RKO (cell line): Measurements from ENCODE around the gene PTPRD.
"Not testable (repeated sequence)": the region's sequence is repeated elsewhere in the genome, so short reads cannot be mapped to it uniquely, and the experiment has no call there.

ENCODE experiments used
- DNase-seq: peaks from one replicate; pipeline ENCODE4 v3.0.0-alpha.2; 2016; ENCODE audit warnings: low spot score

Gene PTPRD

DNA sequence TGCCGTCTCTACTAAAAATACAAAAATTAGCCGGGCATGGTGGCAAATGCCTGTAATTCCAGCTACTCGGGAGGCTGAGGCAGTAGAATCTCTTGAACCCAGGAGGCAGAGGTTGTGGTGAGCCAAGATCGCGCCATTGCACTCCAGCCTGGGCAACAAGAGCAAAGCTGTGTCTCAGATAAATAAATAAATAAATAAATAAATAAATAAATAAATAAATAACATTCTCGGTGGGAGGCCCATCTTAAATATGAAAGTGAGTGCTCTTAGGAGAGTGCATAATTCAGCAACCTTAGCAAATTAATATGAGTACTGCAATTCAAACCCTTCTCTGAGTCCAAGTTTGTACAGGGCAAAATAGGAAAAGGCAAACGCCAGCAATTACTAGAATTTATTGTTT, 1302.1 kb downstream of the PTPRD start:
- not testable (repeated sequence) for DNase-seq

DNA sequence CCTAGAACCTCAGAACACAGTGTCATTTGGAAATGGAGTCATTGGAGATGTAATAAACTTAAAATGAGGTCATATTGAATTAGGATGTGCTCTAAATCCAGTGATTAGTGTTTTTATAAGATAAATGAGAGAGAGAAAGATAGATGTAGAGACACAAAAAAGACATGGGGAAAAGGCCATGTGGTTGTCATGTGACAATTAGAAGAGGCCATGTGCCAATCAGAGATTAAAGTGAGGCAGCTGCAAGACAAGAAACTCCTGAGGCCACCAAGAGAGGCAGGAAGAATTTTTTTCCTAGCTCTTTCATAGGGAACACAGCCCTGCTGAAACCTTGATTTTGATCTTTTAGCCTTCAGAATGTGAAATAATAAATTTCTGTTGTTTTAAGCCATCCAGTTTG, 1307.2 kb downstream of the PTPRD start:
- no peak for DNase-seq

DNA sequence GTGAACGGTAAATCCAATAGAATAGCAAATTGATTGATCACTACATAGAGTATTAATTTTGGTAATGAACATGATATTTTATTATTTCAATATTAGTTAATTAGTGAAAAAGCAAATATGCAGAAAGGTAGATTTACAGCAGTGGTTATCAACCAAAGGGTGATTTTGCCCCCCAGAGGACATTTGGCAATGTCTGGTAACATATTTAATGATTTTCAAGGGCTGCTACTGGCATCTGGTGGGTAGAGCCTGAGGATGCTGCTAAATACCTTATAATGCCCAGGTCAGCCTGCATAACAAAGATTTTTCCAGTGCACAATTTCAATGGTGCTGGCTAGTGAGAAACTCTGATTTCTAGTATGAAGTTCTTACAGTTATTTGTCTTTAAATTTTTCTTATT, 1313.7 kb downstream of the PTPRD start:
- DNase-seq = no peak

DNA sequence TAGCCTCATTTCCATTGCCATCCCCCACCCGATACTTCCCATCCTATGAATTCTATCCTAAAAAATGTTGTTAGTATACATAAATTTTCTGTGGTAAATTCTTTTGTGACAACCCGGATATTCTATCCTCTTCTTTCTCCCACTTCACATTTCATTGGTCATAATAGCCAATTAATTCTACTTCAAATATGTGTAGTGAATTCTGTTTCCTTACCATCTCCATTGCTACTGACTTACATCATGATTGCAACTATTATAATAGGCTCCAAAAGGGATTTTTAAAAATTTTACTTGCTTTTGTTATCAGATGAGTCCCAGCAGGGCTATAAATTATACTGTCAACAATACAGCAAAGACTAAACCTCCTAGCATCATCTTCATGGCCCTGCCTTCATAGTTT, 1326.8 kb downstream of the PTPRD start:
- no peak for DNase-seq

DNA sequence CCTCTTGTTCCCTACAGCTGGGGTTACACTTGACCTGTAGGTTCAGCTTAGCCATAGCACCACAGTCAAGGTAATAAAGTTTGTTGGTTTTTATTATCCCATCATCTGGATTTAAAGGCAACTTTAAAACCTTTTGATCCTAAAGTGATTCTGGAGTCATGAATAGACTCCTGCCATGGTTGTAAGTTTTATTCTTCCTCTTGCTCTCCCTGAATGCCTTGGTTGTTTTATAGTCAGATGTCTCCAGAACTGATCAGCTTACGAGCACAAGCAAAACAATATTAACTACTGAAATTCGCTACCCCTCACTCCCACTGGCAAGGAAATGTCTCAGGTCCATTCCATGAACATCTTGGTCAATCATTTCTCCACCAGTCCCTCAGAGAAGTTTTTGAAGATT, 1328.6 kb downstream of the PTPRD start:
- no peak for DNase-seq

DNA sequence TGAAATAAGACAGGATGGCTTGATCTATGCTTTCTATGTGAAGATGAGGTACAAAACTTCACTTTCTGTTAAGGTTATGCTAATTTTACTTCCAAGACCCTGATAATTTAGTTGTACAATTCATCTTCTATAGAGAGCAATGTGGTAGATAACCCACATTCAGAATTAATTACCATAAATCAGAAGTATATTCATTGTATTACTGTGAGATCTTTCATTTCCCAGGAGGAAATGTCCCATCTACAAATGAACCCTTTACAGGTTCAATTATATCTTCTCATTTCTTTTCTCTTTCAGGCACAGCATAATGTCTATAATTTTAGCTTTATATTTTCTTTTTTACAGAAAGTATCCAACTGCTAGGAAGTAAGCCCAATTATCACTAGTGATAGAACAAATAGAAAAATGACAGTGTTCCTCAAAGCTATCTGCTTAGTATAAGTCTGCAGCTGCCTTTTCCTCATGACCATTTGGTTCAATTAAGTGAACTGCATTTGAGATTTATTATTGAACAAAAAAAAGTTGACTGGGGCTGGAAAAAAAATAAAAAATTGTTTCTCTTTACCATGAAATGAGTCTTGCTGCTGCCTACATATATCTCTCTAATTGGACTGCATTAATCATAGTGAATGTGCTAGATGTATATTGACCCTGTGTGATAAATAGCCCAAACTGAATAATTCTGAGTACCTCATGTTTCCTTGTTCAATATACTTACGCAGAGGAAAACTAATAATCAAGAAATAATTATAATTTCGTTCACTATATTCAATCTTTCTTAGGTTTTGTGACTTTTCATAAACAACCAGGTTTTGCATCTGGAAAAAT, 1329.4 kb downstream of the PTPRD start:
- no peak for DNase-seq

DNA sequence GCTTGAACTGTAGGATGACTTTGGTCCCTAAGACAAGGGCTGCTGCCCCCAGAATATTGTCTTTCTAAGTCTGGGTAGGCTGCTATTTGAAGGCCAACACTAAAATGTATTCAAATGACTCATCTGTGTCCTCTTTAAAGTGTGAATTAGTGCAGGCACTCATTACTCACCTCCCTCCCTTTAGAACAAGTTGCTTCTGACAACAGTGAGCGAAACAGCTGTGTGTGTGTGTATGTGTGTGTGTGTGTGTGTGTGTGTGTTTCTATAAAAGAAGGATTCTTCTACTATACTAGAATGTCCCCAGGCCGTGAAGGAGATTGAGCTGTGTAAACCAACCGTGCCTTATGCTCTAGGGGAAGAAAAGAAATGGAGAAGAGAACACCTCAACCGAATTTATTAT, 1337.2 kb downstream of the PTPRD start:
- no peak for DNase-seq

DNA sequence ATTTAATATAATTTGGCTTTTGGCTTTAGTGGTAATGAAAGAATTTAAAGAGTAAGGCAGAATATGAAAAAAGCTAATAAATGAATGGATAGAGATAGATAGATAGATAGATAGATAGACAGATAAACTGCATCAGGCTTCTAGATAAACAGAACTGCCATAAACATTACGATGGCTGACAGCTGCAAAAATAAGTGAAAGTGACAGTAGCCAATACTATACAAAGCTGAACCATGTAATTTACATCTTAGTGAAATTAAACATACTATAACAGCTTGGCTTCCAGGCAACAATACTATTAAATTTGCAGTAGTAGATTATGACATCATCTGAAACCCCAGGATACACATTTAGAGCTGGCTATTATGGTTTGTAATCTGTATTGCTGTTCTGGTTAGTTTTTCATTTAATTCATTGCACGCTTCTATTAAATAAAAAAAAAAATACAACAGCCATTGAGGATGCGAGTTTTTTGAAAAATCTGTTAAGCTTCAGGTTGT, 1354.8 kb downstream of the PTPRD start:
- DNase-seq = no peak

DNA sequence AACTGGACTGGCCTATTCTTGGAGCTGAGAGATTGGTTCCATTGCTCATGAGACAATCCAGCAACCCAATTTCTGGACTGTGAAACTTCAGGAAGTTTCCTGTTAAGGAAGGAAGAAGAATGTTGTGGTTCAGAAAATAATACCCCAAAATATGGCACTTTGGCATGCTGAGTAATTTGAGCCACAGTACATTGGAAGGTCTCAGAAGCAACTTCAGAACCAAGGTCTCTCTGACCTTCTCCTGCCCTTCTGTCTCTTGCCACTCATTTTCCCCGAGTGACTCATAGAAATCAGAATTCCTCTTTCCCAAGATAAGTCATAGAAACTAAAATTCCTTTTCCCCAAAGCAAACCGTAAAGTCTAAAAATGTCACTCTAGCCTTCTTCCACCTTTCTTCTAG, 1366.1 kb downstream of the PTPRD start:
- DNase-seq = no peak

DNA sequence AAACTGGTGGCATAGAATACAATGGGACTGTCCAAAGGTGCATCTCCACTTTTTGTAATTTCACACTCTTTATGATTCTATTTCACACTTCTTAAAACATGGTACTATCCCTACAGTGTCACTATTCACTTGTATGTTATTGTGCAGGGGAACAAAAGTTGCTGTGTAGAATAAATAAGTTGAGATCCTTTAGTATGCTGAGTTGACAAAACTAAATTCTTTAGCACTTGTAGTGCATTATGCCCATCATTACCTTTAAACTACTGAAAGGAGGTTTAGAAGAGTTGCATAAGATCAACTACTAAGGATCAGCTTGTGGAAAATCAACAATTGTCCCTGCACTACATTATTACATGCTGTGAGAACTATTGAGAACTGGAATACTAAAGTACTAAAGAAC, 1380.9 kb downstream of the PTPRD start:
- DNase-seq = no peak

DNA sequence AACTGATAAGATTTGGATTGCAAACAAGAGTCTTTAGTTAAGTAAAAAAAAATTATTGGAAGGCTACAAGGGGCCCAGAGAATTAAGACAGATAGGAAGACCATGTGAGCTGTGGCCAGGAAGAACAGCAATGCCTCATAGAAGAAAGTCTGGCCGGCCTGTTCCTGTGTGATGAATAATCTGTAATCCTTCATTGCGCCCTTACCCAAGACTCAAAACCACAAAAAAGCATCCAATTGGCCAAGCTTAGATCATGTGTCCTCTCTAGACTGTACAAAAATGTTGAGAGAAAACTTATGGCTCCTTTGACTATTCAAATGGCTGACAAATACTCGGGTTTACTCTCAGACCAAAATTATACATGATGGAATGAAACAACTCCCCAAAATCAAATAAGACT, 1383.5 kb downstream of the PTPRD start:
- no peak for DNase-seq

DNA sequence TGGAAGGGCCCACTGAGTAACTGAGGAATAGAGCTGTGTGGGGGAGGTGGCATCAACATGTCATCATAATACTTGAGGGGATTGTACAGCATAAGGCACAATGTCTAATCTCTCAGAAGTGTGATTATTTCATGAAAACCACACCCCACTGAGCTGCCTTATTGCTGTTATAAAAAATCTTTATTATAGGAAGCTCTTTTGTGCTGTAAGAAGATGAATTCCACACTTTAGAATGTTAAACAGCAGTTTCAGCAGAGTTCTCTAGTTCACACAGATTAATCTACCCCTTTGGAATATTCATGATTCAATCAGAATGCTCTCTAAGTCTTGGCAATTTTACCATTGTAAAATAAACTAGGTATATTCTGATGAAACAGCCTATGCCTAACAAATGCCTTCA, 1389.6 kb downstream of the PTPRD start:
- no peak for DNase-seq

DNA sequence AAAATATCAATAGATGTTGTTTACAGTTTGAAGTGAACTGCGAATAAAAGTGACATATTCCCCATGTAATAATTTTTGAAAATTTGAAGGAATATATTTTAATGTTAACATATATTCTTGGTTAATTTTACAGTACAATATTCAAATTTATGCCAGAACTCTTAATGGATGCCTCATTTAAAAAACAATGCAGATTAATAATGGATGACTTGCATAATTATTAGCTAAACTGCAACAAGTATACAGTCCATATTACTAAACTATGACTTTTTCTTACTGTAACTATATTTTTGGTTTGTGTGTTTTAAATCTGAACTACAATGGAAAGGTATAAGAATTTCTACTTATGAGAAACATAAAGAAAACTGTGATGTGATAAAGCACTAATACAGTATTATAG, 1390.1 kb downstream of the PTPRD start:
- no peak for DNase-seq

DNA sequence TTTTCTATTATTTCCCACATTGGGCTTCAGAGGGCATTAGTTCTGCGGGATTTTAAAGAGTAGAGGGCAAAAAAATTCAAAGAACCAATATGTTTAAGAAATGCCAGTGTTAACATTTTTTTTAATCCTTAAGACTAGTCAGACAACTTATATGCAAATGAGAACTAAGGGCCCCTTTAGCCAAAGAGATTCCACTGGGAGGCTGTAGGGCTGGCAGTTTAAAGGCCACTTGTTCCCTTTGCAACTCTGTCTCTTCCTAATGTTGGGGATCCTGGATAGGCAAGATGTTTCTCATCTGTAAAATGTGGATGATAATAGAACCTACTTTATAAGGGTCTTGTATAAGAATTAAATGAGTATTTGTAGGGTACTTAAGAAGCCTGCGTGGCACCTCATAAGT, 1395.9 kb downstream of the PTPRD start:
- DNase-seq = no peak

DNA sequence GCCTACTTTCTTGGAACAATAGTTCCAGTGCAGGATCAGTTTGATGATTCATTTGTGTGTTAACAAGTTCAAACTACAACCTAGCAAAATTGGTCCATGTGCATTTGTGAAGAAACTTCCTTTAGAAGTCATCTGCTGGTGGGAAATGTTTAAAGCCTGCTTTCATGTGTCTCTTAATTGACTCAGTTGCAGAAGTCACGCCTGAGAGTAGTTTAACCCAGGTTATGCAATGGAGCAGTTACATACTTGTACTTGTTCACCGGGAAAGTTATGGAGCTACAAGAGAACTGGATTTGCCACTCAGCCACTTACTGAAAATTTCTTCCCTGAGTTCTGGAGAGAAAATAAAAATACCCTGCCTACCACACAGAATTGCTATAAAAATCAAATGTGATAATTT, 1397.8 kb downstream of the PTPRD start:
- no peak for DNase-seq

DNA sequence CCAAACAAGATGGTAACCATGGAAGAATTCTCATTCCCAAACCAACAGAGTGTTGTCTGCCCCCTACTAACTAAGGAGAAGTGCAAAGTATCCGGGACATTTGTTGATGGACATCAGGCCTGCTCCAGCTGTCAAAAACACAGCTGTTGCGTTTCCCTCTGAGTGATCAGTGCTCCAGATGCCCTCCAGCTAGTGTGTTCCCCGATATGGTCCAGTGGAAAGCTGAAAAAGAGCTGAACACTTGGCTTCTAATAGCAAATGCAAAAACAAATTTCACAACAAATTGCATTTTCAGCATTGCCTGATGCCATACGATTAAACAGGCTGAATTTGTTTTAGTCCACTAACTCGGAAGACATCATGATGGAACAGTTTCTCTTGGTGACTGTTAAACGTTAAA, 1398.7 kb downstream of the PTPRD start:
- no peak for DNase-seq

DNA sequence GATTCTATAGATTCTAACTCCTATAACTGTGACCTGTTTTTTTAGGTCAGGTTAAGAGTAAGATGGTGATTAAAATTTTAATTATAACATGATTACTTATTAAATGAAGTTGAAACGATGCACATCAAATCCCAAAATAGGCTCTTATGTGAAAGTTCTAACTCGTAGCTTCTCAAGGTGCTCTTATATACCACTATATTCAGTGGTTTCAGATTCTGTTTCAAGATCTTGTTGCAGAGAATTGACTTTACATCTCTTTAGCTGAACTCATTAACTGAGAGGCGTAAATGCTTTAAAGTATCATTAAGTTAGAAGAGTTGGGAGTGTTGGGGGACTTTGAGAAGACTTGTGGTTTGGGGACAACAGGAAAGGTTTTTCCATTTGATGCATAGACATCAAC, 1399.8 kb downstream of the PTPRD start:
- DNase-seq = no peak

DNA sequence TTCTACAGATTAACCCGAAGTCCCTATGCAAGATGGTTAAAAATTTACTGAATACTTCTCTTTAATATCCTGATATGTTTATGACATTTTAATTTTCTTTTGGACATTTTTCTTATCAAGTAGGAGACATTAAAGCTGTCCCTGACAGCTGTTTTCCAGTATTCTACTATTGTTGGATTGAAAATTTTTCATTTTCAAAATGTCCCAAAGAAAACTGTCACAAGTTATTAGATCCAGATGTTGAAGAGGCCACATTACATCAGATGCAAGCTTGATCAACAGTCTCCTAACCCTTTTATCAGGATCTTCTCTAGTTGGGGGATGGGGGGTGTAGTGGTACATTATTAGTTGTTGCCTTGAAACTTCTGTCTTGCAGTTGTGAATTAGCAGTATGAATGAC, 1410.5 kb downstream of the PTPRD start:
- DNase-seq = no peak

DNA sequence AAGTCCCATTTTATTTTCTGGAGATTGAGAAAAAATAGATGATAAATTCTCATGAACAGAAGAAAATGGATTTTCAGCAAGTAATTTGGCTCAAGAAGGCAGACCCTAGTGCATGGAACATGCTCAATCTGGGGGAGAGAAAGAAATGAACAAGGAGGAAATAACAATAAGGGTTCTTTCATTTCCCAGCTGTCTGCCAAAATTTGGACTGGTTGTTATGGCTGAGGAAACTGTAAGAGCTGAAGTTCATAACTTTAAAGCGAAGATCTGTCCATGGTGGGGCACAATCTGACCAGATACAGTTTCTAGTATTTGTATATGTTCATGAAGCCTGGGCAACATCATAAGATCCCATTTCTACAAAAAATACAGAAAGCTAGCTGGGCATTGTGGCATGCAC, 1426.7 kb downstream of the PTPRD start:
- DNase-seq = no peak

DNA sequence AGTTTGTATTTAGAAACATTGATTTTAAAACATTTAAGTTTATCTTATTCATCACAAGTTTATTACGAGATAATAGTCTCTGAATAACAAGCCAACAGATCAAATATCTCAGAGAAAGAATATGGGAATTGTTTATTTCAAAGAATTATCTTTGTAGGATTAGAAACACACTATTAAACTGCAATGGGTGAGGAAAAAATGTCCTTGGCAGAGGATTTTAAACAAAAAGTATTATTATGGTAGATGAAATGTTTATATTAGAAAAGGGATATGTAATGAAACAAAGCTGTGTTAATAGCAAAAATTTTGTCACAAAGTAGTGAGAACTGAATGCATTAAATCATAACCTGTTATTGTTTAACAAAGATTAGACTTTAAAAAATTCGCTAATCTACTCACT, 1430.4 kb downstream of the PTPRD start:
- DNase-seq = no peak

DNA sequence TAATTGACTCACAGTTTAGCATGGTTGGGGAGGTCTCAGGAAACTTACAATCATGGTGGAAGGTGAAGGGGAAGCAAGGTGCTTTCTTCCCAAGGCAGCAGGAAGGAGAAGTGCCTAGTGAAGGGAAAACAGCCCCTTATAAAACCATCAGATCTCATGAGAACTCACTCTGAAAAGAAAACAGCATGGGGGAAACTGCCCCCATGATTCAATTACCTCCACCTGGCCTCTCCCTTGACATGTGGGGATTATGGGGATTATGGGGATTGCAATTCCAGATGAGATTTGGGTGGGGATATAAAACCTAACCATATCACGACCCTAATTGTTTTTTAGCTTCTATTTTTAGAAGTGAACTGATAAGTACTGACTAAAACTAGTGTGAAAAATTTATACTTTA, 1435.7 kb downstream of the PTPRD start:
- no peak for DNase-seq

DNA sequence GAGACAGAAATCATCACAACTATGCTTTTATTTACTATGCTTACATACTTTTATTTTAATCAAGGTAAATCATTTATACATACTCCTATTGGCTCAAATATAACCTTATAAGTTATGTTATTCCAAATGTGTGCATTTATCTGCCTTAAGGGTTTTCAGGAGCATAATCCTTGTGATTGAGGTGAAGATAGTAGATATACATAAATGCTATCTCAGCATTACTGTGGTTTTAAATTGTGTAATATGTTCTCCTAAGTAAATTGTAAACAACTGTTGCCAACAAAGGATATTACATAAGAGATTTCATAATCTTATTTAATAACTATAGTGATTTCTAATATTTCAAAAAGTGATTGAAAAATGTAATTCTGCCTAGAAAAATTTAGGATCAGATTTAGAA, 1438.4 kb downstream of the PTPRD start:
- DNase-seq = no peak

DNA sequence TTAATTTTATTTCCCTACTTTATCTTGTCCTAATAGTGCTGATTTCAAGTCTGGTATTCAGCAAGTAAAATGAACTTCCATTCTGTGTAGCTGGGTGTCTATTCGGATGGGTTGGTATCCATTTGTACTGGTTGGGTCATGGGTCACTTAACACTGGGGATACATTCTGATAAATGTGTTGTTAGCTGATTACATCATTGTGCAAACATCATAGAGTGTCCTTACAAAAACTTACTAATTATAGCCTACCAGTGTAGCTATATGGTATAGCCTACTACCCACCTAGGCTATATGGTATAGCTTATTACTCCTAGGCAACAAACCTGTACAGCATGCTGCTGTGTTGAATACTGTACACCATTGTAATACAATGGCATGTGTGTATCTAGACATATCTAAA, 1439.5 kb downstream of the PTPRD start:
- DNase-seq = no peak

DNA sequence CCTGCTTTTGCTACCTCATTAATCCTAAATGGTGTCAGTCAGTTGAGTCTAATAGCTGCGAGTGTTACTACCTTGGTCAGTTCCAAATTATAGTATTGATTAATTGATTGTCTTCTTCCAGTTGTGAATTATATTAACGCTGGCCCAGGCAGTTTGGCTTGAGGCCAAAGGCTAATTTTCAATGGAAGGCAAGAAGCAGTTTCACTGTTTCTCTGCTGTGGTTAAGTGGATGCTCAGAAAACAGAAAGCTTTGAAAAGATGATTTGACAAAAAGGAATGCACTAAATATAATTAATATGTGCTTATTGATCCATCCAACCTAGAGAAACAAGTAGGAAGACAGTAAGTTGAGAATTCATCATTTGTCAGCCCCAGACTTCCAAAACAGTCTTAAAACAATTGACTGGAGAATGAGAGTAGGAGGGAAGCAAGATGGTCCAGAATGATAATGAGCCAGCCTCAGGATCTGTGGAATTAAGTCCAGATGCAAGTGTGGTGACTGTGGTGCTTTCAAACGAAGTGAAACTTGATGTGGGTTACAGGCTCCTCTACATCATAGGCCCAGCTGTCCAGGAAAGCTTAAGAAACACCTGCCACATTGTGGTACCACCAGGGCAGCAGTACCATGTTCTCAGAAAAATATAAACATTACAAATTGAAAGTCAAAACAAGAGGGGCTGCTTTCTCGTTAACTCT, 1442.2 kb downstream of the PTPRD start:
- DNase-seq = no peak
